PC-3 (cell line): Measurements from ENCODE around the gene TMEM186. TPM values are rescaled to one million over a fixed set of nuclear protein-coding genes. Genes with fewer than 3 reads are reported as not detected.
"Not testable (repeated sequence)": the region's sequence is repeated elsewhere in the genome, so short reads cannot be mapped to it uniquely, and the experiment has no call there.

Experiments
- ATAC-seq: fragments of 200-7000 bp; cut with Tn5 transposase; 2 replicates; pipeline ENCODE4 v1.9.1; 2020; ENCODE audit warnings: mild to moderate bottlenecking, moderate library complexity
- BruUV-seq: library from RNA; stranded (reverse); fragments of 400-500 nt; replicated peaks from 2 replicates; lab custom pipeline; 2021; lab: Mats Ljungman, UMichigan
- CTCF ChIA-PET: fragments of 300-600 bp; sonication (Branson Sonifier 250); formaldehyde crosslinking; loops from one replicate; lab custom pipeline; 2022; ENCODE audit warnings: antibody characterized with exemption; lab: Charles Lee
- POLR2A ChIA-PET: fragments of 300-600 bp; sonication (Branson Sonifier 250); formaldehyde crosslinking; loops from one replicate; lab custom pipeline; 2022; ENCODE audit warnings: antibody characterized with exemption; ENCODE audit not compliant: unreplicated experiment; lab: Charles Lee
- DNase-seq: peaks from one replicate; pipeline ENCODE4 v3.0.0-alpha.2; 2015
- H2AFZ ChIP-seq: fragments of 300-600 bp; sonication (generic); 2 replicates; pipeline ENCODE4 v1.6.0; 2016; ENCODE audit warnings: antibody characterized with exemption, low read length
- H3F3A ChIP-seq: fragments of 300-600 bp; sonication (generic); one replicate; pipeline ENCODE4 v1.6.0; 2017; ENCODE audit warnings: antibody characterized with exemption, low read length, control low read depth, mild to moderate bottlenecking; ENCODE audit not compliant: unreplicated experiment
- H3K27ac ChIP-seq: fragments of 300-600 bp; sonication (generic); 2 replicates; pipeline ENCODE4 v1.5.1; 2016; ENCODE audit warnings: mild to moderate bottlenecking, low read length
- H3K27me3 ChIP-seq: fragments of 300-600 bp; sonication (generic); 2 replicates; pipeline ENCODE4 v1.6.1; 2016; ENCODE audit warnings: low read length, mixed read lengths
- H3K36me3 ChIP-seq: fragments of 300-600 bp; sonication (generic); 2 replicates; pipeline ENCODE4 v1.6.1; 2016; ENCODE audit warnings: low read depth, mixed run types, low read length, mixed read lengths
- H3K4me1 ChIP-seq: fragments of 300-600 bp; sonication (generic); 2 replicates; pipeline ENCODE4 v1.5.1; 2016; ENCODE audit warnings: low read length; ENCODE audit not compliant: insufficient read depth
- H3K4me2 ChIP-seq: fragments of 300-600 bp; sonication (generic); 2 replicates; pipeline ENCODE4 v1.6.0; 2016; ENCODE audit warnings: low read length
- H3K4me3 ChIP-seq: fragments of 300-600 bp; sonication (generic); 2 replicates; pipeline ENCODE4 v1.5.1; 2016; ENCODE audit warnings: mild to moderate bottlenecking, low read length, mixed read lengths
- H3K79me2 ChIP-seq: fragments of 300-600 bp; sonication (generic); 2 replicates; pipeline ENCODE4 v1.6.1; 2017; ENCODE audit warnings: low read length, mixed read lengths
- H3K9ac ChIP-seq: fragments of 300-600 bp; sonication (generic); 2 replicates; pipeline ENCODE4 v1.6.0; 2016; ENCODE audit warnings: mild to moderate bottlenecking, low read length
- H3K9me2 ChIP-seq: fragments of 300-600 bp; sonication (generic); replicated peaks from 2 replicates; pipeline ENCODE4 v1.6.1; 2016; ENCODE audit warnings: mixed run types, low read length, mixed read lengths
- H3K9me3 ChIP-seq: fragments of 300-600 bp; sonication (generic); 2 replicates; pipeline ENCODE4 v1.6.1; 2016; ENCODE audit warnings: low read length, mixed read lengths
- H4K20me1 ChIP-seq: fragments of 300-600 bp; sonication (generic); 2 replicates; pipeline ENCODE4 v1.6.1; 2016; ENCODE audit warnings: low read length, mixed read lengths
- CTCF ChIP-seq: fragments of 300-600 bp; sonication (generic); conservative IDR thresholded peaks from 2 replicates; pipeline ENCODE4 v1.5.1; 2017; ENCODE audit warnings: antibody characterized with exemption, low read depth, mild to moderate bottlenecking, low read length
- EZH2 ChIP-seq: fragments of 300-600 bp; sonication (generic); IDR thresholded peaks from one replicate; pipeline ENCODE4 v1.6.1; 2017; ENCODE audit warnings: antibody characterized with exemption, mild to moderate bottlenecking, low read length; ENCODE audit not compliant: unreplicated experiment
- EZH2phosphoT487 ChIP-seq: fragments of 300-600 bp; sonication (generic); IDR thresholded peaks from 2 replicates; pipeline ENCODE4 v1.6.1; 2018; ENCODE audit warnings: mild to moderate bottlenecking, antibody characterized with exemption, low read length, borderline replicate concordance
- intact Hi-C: fragments of 100-400 bp; cut with micrococcal nuclease; formaldehyde crosslinking; loops from 2 replicates; pipeline ENCODE4 v1.9.0; 2023
- total RNA-seq: library from RNA; depleted of rRNA; stranded (reverse); fragments of >200 nt; gene quantifications from 2 replicates; pipeline ENCODE4 v1.2.3, GENCODE V29; 2014

TMEM186 gene
- total RNA-seq, 1 experiment from 2014 or later = 7.4 TPM

DNA sequence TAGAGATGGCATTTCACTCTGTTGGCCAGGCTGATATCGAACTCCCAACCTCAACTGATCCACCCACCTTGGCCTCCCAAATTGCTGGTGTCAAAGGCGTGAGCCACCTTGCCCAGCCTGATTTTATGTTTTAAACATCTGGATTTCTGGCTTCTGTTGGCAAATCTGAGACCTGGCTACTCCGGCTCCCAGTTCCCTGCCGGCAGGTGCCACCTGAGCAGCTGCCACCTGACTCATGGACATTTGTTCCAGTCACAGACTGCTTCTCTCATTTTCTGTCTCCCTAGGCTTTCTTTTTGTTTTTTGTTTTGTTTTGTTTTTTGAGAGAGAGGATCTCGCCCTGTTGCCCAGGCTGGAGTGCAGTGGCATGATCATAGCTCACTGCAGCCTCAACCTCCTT, 9.8 kb upstream of the TMEM186 start:
- peaks cover 52% of the 10 kb centered on the region for H3K36me3 ChIP-seq
- H4K20me1 ChIP-seq = no peaks in the 10 kb centered on the region
- no peaks in the 10 kb centered on the region for H3K9me2 ChIP-seq
- H3K9ac ChIP-seq = no peak overlapping the region
- H3K4me1 ChIP-seq = no peaks in the 10 kb centered on the region
- H3K27me3 ChIP-seq = no peaks in the 10 kb centered on the region
- ChIA-PET CTCF (no interaction called here), POLR2A (no interaction called here)
- TF ChIP-seq CTCF (no peak), EZH2 (no peak), EZH2phosphoT487 (no peak)
- no peaks in the 10 kb centered on the region for H3F3A ChIP-seq
- peaks cover 11% of the 10 kb centered on the region for H3K79me2 ChIP-seq
- no peak overlapping the region for H3K4me2 ChIP-seq
- DNase-seq (no peak), ATAC-seq (no peak)
- H3K4me3 ChIP-seq = no peak overlapping the region
- no peaks in the 10 kb centered on the region for H3K9me3 ChIP-seq
- no TSS peak for BruUV-seq
- H2AFZ ChIP-seq = no peak overlapping the region
- no peak overlapping the region for H3K27ac ChIP-seq
- intact Hi-C loops = no loop called here

DNA sequence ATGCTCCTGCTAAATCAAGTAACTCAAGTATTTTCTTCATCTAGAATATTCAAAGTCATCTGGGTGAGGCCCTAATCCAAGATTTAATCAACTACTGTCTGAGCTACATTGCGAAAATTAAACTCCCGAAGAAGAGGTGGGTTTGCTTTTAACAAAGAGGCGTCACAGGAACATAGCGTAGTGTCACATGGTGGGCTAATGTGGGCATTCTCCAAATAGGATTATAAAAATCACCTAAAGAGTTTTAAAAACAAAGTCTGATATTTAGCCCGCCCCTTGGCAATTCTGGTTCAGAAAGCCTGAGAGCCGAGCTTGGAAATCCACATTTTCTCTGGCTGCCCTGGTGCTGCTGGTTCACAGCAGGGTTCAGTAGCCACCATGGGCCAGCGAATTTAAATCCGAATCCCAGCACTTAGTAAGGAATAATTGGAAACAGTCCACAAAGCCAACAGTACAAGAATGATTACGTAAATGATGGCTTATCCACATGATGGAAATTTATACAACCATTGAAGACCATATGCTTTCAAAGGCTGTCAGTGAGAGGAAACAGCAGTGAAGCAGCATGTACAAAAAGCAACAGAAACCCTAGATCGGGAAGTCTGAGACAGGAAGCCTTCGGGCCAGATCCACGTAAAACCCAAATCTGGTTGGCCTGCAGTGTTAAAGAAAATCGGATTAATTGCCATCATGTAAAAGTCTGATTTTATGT, 9.0 kb upstream of the TMEM186 start:
- H3K4me3 ChIP-seq = no peak overlapping the region
- DNase-seq (no peak), ATAC-seq (no peak)
- peaks cover 18% of the 10 kb centered on the region for H3K79me2 ChIP-seq
- CTCF ChIA-PET = interaction anchor here (0.7 kb wide), 1 partner anchor 333 kb away, joined by 5 read pairs; no protein-coding TSS in a partner anchor
- no peaks in the 10 kb centered on the region for H3K27me3 ChIP-seq
- H3K9me2 ChIP-seq = no peaks in the 10 kb centered on the region
- no peak overlapping the region for H3K9ac ChIP-seq
- no peaks in the 10 kb centered on the region for H3F3A ChIP-seq
- no peak overlapping the region for H3K4me2 ChIP-seq
- no peak overlapping the region for H3K27ac ChIP-seq
- no TSS peak for BruUV-seq
- H2AFZ ChIP-seq = no peak overlapping the region
- H3K9me3 ChIP-seq = no peaks in the 10 kb centered on the region
- intact Hi-C loops = no loop called here
- no peaks in the 10 kb centered on the region for H4K20me1 ChIP-seq
- no peaks in the 10 kb centered on the region for H3K4me1 ChIP-seq
- POLR2A ChIA-PET = no interaction called here
- peaks cover 51% of the 10 kb centered on the region for H3K36me3 ChIP-seq
- TF ChIP-seq CTCF (no peak), EZH2phosphoT487 (no peak), EZH2 (no peak)

- ATAC-seq = no peak
- no peaks in the 10 kb centered on the region for H3K9me3 ChIP-seq
- no peaks in the 10 kb centered on the region for H3F3A ChIP-seq
- H3K79me2 ChIP-seq = peaks cover 39% of the 10 kb centered on the region
- ChIA-PET CTCF (no interaction called here), POLR2A (no interaction called here)
- H3K27me3 ChIP-seq = no peaks in the 10 kb centered on the region
- H3K4me2 ChIP-seq = no peak overlapping the region
- 0 out of 2 replicates have a peak, but pooled peaks cover 10% of the 10 kb centered on the region for H4K20me1 ChIP-seq
- no peak overlapping the region for H3K27ac ChIP-seq
- no peak overlapping the region for H3K9ac ChIP-seq
- no TSS peak for BruUV-seq
- peaks cover 42% of the 10 kb centered on the region for H3K36me3 ChIP-seq
- no peak for DNase-seq
- H3K9me2 ChIP-seq = no peaks in the 10 kb centered on the region
- H3K4me3 ChIP-seq = no peak overlapping the region
- intact Hi-C loops = no loop called here
- H3K4me1 ChIP-seq = 0 out of 2 replicates have a peak, but pooled peaks cover 1% of the 10 kb centered on the region
- H2AFZ ChIP-seq = no peak overlapping the region
- TF ChIP-seq EZH2phosphoT487 (no peak), CTCF (no peak), EZH2 (no peak)
These were observed 6.9 kb upstream of the TMEM186 start for GRCh38 chr16:8804313-8804712.

- 0 out of 2 replicates have a peak, but pooled peaks cover 10% of the 10 kb centered on the region for H4K20me1 ChIP-seq
These were observed 6.3 kb upstream of the TMEM186 start for GRCh38 chr16:8803733-8804132.

More at GRCh38 chr16:8803733-8804132, 6.3 kb upstream of the TMEM186 start:
- H3K9me3 ChIP-seq, H3K4me1 ChIP-seq, BruUV-seq, ATAC-seq, H3K27ac ChIP-seq, H3K4me3 ChIP-seq, intact Hi-C loops, H3K9me2 ChIP-seq, CTCF ChIA-PET, H2AFZ ChIP-seq, DNase-seq, H3F3A ChIP-seq, H3K4me2 ChIP-seq, H3K9ac ChIP-seq, H3K27me3 ChIP-seq, POLR2A ChIA-PET: not testable (repeated sequence)
- peaks cover 36% of the 10 kb centered on the region for H3K36me3 ChIP-seq
- H3K79me2 ChIP-seq = peaks cover 45% of the 10 kb centered on the region
